Body of pancreas (tissue), 4 donors: Measurements from ENCODE around the gene TNRC18. TPM values are rescaled to one million over a fixed set of nuclear protein-coding genes. Genes with fewer than 3 reads are reported as not detected.

Experiments
- ATAC-seq: fragments of 150-250 bp; one replicate; pipeline ENCODE4 v1.9.1; 2016
- DNase-seq, 4 donors: peaks; one replicate each; pipeline ENCODE4 v3.0.0-alpha.2; 2019
- H3K27ac ChIP-seq, 4 donors: fragments of 200-600 bp; sonication (generic); 1 replicate in 3 of 4; 2 replicates in 1 of 4; pipeline versions ENCODE4 v1.5.1 to v1.6.1; 2016 to 2019; ENCODE audit warnings: mild to moderate bottlenecking in 1 of 4, mixed read lengths in 1 of 4, moderate library complexity in 1 of 4
- H3K27me3 ChIP-seq, 2 donors: fragments of 200-600 bp; sonication (generic); one replicate each; pipeline ENCODE4 v1.6.0; 2016; ENCODE audit warnings: mild to moderate bottlenecking in 1 of 2
- H3K36me3 ChIP-seq, 2 donors: fragments of 200-600 bp; sonication (generic); replicated peaks in 1 of 2; 2 replicates each; pipeline ENCODE4 v1.5.1; 2016; ENCODE audit warnings: low read depth in 2 of 2; ENCODE audit not compliant: insufficient read depth in 1 of 2
- H3K4me1 ChIP-seq: fragments of 200-600 bp; sonication (generic); one replicate; pipeline ENCODE4 v1.6.0; 2016
- H3K4me3 ChIP-seq, 2 donors: fragments of 200-600 bp; sonication (generic); 1 replicate in 1 of 2; 2 replicates in 1 of 2; pipeline ENCODE4 v1.5.1; 2016 to 2019
- H3K9me3 ChIP-seq, 3 donors: fragments of 200-600 bp; sonication (generic); 1 replicate in 2 of 3; 2 replicates in 1 of 3; pipeline ENCODE4 v1.5.1; 2016
- POLR2A ChIP-seq, 3 donors: fragments of 450-650 bp; IDR thresholded peaks; one replicate each; pipeline ENCODE4 v1.6.1; 2016; ENCODE audit warnings: antibody characterized with exemption in 3 of 3, mild to moderate bottlenecking in 2 of 3
- WGBS, 2 donors: methylation state at CpG; one replicate each; pipeline ENCODE4 v1.1.5; 2017; 5-methylcytosine and 5-hydroxymethylcytosine counted together
- intact Hi-C: fragments of 100-400 bp; cut with DNase I; formaldehyde crosslinking; loops from one replicate; pipeline ENCODE4 v1.15.1; 2023
- total RNA-seq, 2 donors: library from RNA; depleted of rRNA; stranded (reverse); fragments of >200 nt; gene quantifications; one replicate each; pipeline ENCODE4 v1.1.0, GENCODE V29; 2016
- TF ChIP-seq, protein P1 (sequence below), 7 experiments: fragments of 450-650 bp in 4 of 7; fragments of 200-600 bp in 3 of 7; sonication (generic) in 3 of 7; IDR thresholded peaks; one replicate each; pipeline ENCODE4 v1.5.1; 2016 to 2019; ENCODE audit warnings: antibody characterized with exemption in 7 of 7

The TNRC18 gene
- total RNA-seq, 2 donors from 2014 or later: 87.9 to 201 TPM

DNA sequence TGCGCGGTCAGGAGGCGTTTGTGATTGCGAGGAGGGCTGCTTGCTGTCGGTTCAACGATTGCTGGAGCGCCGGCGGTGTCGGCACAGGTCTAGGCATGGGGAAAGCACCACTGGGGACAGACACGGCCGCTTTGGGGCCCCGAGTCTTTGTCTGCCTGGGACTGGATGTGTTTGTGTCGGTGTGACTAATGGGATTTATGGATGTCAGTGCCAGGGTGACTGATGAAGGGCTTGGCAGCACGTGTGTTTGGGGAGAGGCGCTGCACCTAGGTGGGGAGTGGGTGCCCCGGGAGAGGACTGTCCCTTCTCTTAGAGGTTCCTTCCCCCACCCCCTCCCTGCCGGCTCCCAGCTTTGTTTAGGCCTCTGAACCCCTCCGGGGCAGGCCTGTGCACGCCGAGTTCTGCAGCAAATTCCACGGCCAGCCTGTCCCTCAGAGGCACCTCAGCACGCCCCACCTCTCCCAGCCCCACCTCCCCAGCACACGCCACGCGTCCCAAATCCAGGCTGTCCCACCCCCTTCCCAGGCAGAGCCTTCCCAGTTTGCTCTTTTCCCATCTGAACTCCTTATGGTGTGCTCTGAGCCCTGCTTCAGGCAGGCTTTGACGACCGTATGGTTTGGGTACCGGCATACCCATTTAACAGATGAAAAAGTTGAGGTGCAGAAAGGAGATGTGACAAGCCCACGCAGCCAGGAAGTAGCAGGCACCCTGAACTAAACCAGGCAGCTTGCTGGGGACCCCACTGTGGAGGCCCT is 6.4 kb upstream of the TNRC18 start:
- Histone ChIP-seq H3K27me3 (no peaks in the 10 kb centered on the region), H3K4me1 (peaks cover 36% of the 10 kb centered on the region), H3K9me3 (no peaks in the 10 kb centered on the region), H3K36me3 (no peaks in the 10 kb centered on the region), H3K4me3 (no peak overlapping the region), H3K27ac (peak overlapping the region; percentile 74 to 100 (median 98))
- intact Hi-C loops: no loop called here
- WGBS, 2 donors: 14 to 76% methylated on average over 13 to 29 of the region's 30 CpGs
- DNase-seq (peak in 3 of 4 donors; percentile 30 to 49 (median 31)), ATAC-seq (no peak)
- TF ChIP-seq, protein P1, sequence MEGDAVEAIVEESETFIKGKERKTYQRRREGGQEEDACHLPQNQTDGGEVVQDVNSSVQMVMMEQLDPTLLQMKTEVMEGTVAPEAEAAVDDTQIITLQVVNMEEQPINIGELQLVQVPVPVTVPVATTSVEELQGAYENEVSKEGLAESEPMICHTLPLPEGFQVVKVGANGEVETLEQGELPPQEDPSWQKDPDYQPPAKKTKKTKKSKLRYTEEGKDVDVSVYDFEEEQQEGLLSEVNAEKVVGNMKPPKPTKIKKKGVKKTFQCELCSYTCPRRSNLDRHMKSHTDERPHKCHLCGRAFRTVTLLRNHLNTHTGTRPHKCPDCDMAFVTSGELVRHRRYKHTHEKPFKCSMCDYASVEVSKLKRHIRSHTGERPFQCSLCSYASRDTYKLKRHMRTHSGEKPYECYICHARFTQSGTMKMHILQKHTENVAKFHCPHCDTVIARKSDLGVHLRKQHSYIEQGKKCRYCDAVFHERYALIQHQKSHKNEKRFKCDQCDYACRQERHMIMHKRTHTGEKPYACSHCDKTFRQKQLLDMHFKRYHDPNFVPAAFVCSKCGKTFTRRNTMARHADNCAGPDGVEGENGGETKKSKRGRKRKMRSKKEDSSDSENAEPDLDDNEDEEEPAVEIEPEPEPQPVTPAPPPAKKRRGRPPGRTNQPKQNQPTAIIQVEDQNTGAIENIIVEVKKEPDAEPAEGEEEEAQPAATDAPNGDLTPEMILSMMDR (IDR thresholded peaks at IDR 0.05): no peak
- peak in 1 of 3 donors; percentile 5 for TF ChIP-seq POLR2A (IDR thresholded peaks at IDR 0.05)

DNA sequence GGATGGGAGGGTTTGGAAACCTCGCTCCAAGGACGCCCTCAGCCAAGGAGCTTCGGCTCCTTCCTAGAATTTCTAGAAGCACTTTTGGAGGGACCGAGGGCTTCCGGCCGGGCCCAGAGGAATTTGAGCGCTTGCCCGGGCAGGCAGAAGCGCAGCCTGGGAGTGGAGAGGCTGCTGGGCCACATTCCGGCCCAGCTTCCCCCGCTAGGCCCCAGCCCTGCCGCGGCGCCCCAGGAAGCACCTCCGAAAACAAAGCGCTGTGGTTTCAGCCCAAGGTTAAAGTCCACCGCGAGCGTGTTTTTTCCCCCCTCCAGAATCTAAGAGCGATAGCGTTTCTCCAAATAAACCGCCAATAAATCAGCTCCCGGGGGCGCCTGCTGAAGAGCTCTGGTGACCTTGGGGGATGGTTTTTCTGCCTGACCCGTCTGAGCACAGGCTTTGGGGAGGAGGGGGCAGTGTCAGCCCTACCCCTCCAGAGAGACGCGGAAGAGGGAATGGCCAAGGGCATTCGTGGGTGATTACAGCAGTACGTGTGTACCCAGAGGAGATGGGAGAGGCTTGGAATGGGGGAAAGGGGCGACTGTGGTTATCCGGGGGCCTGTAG is 5.7 kb upstream of the TNRC18 start:
- Histone ChIP-seq H3K9me3 (no peaks in the 10 kb centered on the region), H3K4me1 (peaks cover 36% of the 10 kb centered on the region), H3K27ac (peak overlapping the region; percentile 74 to 100 (median 98)), H3K36me3 (no peaks in the 10 kb centered on the region), H3K4me3 (no peak overlapping the region), H3K27me3 (no peaks in the 10 kb centered on the region)
- peak; percentile 63 to 73 (median 70) for DNase-seq
- 0 to 18% methylated on average over 3 to 28 of the region's 31 CpGs for WGBS, 2 donors
- peak; percentile 23 for ATAC-seq
- intact Hi-C loops: no loop called here
- TF ChIP-seq, protein P1 (IDR thresholded peaks at IDR 0.05): no peak
- TF ChIP-seq POLR2A (IDR thresholded peaks at IDR 0.05): peak in 2 of 3 donors; percentile 46 to 49

DNA sequence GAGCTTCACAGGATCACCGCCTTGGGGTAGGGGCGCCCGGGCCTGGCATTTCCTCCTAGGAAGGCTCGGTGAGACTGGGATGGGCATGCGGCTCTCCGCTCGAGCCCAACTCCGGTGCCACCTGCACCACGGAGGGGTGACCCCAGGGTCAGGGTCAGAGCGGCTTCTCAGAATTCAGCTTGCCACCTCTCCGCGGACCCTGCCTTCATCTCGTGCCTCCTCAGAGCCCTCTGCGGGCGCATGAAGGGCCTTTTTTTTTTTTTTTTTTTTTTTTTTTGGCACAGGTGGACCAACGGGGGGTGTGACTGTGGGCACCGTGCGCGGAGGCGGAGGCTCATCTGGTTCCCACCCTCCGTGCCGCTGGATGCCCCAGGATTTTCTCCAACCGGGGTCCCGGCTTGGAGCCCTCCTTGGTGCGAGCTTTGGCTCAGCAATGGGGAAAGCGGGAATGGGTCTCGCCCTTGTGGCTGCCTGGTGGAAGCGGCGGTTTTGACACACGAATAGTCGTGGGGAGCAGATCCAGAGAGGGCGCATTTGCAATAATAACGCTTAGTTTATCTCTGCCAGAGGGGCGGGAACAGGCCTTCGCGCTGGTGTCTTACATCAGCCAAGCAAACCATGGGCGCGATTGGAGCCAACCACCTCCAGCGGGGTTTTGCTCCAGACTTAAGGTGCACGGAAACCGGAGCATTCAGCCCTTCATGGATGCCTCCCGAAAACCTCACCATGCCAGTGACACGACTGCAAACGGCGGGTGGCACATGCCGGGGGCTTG is 5.0 kb upstream of the TNRC18 start:
- ATAC-seq (no peak), DNase-seq (peak; percentile 65 to 79 (median 74))
- WGBS, 2 donors: 0 to 5% methylated on average over 21 to 46 of the region's 46 CpGs
- H3K4me1 ChIP-seq: peaks cover 36% of the 10 kb centered on the region
- no peaks in the 10 kb centered on the region for H3K9me3 ChIP-seq
- intact Hi-C loops: no loop called here
- H3K4me3 ChIP-seq: peak overlapping the region; percentile 44 to 96
- no peaks in the 10 kb centered on the region for H3K27me3 ChIP-seq
- peak overlapping the region; percentile 98 to 100 (median 98) for H3K27ac ChIP-seq
- no peaks in the 10 kb centered on the region for H3K36me3 ChIP-seq
- TF ChIP-seq, protein P1 (IDR thresholded peaks at IDR 0.05): peak in 2 of 7 experiments; percentile 13 to 14
- no peak for TF ChIP-seq POLR2A (IDR thresholded peaks at IDR 0.05)

DNA sequence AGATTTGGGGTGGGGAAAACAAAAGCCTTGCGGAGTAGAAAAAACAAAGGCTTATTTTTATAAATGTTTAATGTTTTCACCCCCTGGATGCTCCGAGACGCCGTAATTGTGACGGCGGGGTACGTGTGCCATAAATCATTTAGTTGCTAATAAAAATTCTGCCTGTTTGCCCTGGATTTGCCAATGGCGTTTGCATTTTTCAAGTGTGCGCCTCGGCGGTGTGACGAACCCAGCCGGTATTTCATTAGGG is 2.5 kb upstream of the TNRC18 start:
- Histone ChIP-seq H3K9me3 (no peaks in the 10 kb centered on the region), H3K4me3 (peak overlapping the region; percentile 51 to 96), H3K27me3 (no peaks in the 10 kb centered on the region), H3K27ac (peak overlapping the region; percentile 98 to 100 (median 98)), H3K4me1 (peaks cover 36% of the 10 kb centered on the region), H3K36me3 (no peaks in the 10 kb centered on the region)
- TF ChIP-seq, protein P1 (IDR thresholded peaks at IDR 0.05): no peak
- no peak for TF ChIP-seq POLR2A (IDR thresholded peaks at IDR 0.05)
- DNase-seq (no peak), ATAC-seq (no peak)
- WGBS, 2 donors: 0 to 1% methylated on average over 9 to 13 of the region's 13 CpGs
- intact Hi-C loops: no loop called here
